Natural killer cell (primary cell): ENCODE measurements around the gene INPP4B. TPM values are rescaled to one million over a fixed set of nuclear protein-coding genes. Genes with fewer than 3 reads are reported as not detected.

Source experiments
- ATAC-seq, 3 donors: fragments of 150-1000 bp in 2 of 3; fragments of 200-7000 bp in 1 of 3; cut with Tn5 transposase; 1 replicate in 1 of 3; 2 replicates in 2 of 3; pipeline ENCODE4 v1.10.0; 2021; ENCODE audit warnings: mild to moderate bottlenecking in 2 of 3, moderate library complexity in 2 of 3
- DNase-seq, 2 donors: peaks; one replicate each; pipeline versions ENCODE4 v3.0.0 to v3.0.0-alpha.2; 2013 to 2021; ENCODE audit warnings: mixed read lengths in 1 of 2
- H3K27ac ChIP-seq: one replicate; pipeline ENCODE4 v1.5.1; 2013; ENCODE audit warnings: mild to moderate bottlenecking, low read length
- H3K27me3 ChIP-seq: one replicate; pipeline ENCODE4 v1.6.1; 2013; ENCODE audit warnings: low read length; ENCODE audit not compliant: control insufficient read depth, insufficient read depth
- H3K36me3 ChIP-seq: one replicate; pipeline ENCODE4 v1.6.1; 2013; ENCODE audit warnings: low read length; ENCODE audit not compliant: control insufficient read depth, insufficient read depth
- H3K4me1 ChIP-seq: one replicate; pipeline ENCODE4 v1.6.1; 2013; ENCODE audit warnings: low read length; ENCODE audit not compliant: control insufficient read depth, insufficient read depth
- H3K4me3 ChIP-seq: one replicate; pipeline ENCODE4 v1.5.1; 2013; ENCODE audit warnings: low read length
- H3K9me3 ChIP-seq: one replicate; pipeline ENCODE4 v1.6.1; 2013; ENCODE audit warnings: low read length; ENCODE audit not compliant: control insufficient read depth, insufficient read depth
- H3K27ac Mint-ChIP-seq, 2 donors: one replicate each; pipeline ENCODE4 v1.8.0; 2022; ENCODE audit warnings: mild to moderate bottlenecking in 2 of 2, mixed read lengths in 2 of 2, moderate library complexity in 1 of 2
- H3K27me3 Mint-ChIP-seq, 2 donors: one replicate each; pipeline ENCODE4 v1.8.0; 2022; ENCODE audit warnings: low read depth in 2 of 2, mixed read lengths in 2 of 2
- H3K36me3 Mint-ChIP-seq: one replicate; pipeline ENCODE4 v1.8.0; 2022; ENCODE audit warnings: mixed read lengths
- H3K4me1 Mint-ChIP-seq, 2 donors: one replicate each; pipeline ENCODE4 v1.8.0; 2022; ENCODE audit warnings: mixed read lengths in 2 of 2
- H3K4me3 Mint-ChIP-seq: one replicate; pipeline ENCODE4 v1.8.0; 2022; ENCODE audit warnings: mild to moderate bottlenecking, moderate library complexity, mixed read lengths
- H3K9me3 Mint-ChIP-seq, 2 donors: one replicate each; pipeline ENCODE4 v1.8.0; 2022; ENCODE audit warnings: mixed read lengths in 2 of 2
- CTCF ChIP-seq: fragments of 200-600 bp; IDR thresholded peaks from one replicate; pipeline ENCODE4 v1.8.0; 2022; ENCODE audit warnings: antibody characterized with exemption
- WGBS: methylation state at CpG from one replicate; pipeline ENCODE4 v1.1.7; 2013; ENCODE audit warnings: missing lambda C conversion rate; ENCODE audit not compliant: insufficient coverage; 5-methylcytosine and 5-hydroxymethylcytosine counted together
- intact Hi-C: fragments of 100-400 bp; cut with micrococcal nuclease; formaldehyde crosslinking; loops from one replicate; pipeline ENCODE4 v1.14.2; 2022
- total RNA-seq, 4 donors: library from RNA; stranded (reverse); fragments of 120-200 nt in 1 of 4; gene quantifications; one replicate each; pipeline versions ENCODE4 v1.2.3 to v1.2.4, GENCODE V29; 2013 to 2022

Gene INPP4B
- total RNA-seq, 3 donors from 2014 or later (not counting 1 experiment from before 2014, with no cell fraction given): 2.4 to 6.2 (median 4.5) TPM

GRCh38 chr4:142202404-142203332, 643.4 kb downstream of the INPP4B start:
- Mint-ChIP-seq H3K36me3 (no peaks in the 10 kb centered on the region), H3K4me3 (no peak overlapping the region), H3K27me3 (no peaks in the 10 kb centered on the region), H3K27ac (no peak overlapping the region), H3K9me3 (peaks cover 2% of the 10 kb centered on the region in 2 donors), H3K4me1 (no peaks in the 10 kb centered on the region)
- TF ChIP-seq CTCF: no peak
- Histone ChIP-seq H3K4me3 (no peak overlapping the region), H3K27me3 (no peaks in the 10 kb centered on the region), H3K27ac (no peak overlapping the region), H3K36me3 (peaks cover 2% of the 10 kb centered on the region), H3K9me3 (no peaks in the 10 kb centered on the region), H3K4me1 (no peaks in the 10 kb centered on the region)
- ATAC-seq (no peak), DNase-seq (no peak)
- intact Hi-C loops: no loop called here
- WGBS: 87% methylated on average over 5 of the region's 6 CpGs

GRCh38 chr4:142201041-142201440, 645.1 kb downstream of the INPP4B start:
- no peaks in the 10 kb centered on the region for H3K4me1 Mint-ChIP-seq
- no peaks in the 10 kb centered on the region for H3K36me3 ChIP-seq
- H3K4me3 Mint-ChIP-seq: no peak overlapping the region
- no peak for ATAC-seq
- H3K27ac Mint-ChIP-seq: no peak overlapping the region
- no peaks in the 10 kb centered on the region for H3K4me1 ChIP-seq
- TF ChIP-seq CTCF: no peak
- no peaks in the 10 kb centered on the region for H3K9me3 ChIP-seq
- no peaks in the 10 kb centered on the region for H3K27me3 ChIP-seq
- no peak overlapping the region for H3K4me3 ChIP-seq
- H3K27me3 Mint-ChIP-seq: no peaks in the 10 kb centered on the region
- H3K27ac ChIP-seq: no peak overlapping the region
- peaks cover 0 to 5% of the 10 kb centered on the region in 2 donors for H3K9me3 Mint-ChIP-seq
- DNase-seq: no peak
- intact Hi-C loops: no loop called here
- H3K36me3 Mint-ChIP-seq: no peaks in the 10 kb centered on the region

- Mint-ChIP-seq H3K4me1 (no peaks in the 10 kb centered on the region), H3K27me3 (no peaks in the 10 kb centered on the region), H3K36me3 (no peaks in the 10 kb centered on the region), H3K4me3 (no peak overlapping the region), H3K9me3 (peaks cover 0 to 5% of the 10 kb centered on the region in 2 donors), H3K27ac (no peak overlapping the region)
- Histone ChIP-seq H3K27me3 (no peaks in the 10 kb centered on the region), H3K9me3 (no peaks in the 10 kb centered on the region), H3K4me3 (no peak overlapping the region), H3K27ac (no peak overlapping the region), H3K4me1 (no peaks in the 10 kb centered on the region), H3K36me3 (peaks cover 2% of the 10 kb centered on the region)
- no peak for DNase-seq
- WGBS: 96% methylated on average over 2 of the region's 2 CpGs
- intact Hi-C loops: no loop called here
- ATAC-seq: no peak
- no peak for TF ChIP-seq CTCF
Observed at GRCh38 chr4:142194905-142195304, 651.2 kb downstream of the INPP4B start.
